ENCODE data around the gene UBXN11.

Gene UBXN11

DNA sequence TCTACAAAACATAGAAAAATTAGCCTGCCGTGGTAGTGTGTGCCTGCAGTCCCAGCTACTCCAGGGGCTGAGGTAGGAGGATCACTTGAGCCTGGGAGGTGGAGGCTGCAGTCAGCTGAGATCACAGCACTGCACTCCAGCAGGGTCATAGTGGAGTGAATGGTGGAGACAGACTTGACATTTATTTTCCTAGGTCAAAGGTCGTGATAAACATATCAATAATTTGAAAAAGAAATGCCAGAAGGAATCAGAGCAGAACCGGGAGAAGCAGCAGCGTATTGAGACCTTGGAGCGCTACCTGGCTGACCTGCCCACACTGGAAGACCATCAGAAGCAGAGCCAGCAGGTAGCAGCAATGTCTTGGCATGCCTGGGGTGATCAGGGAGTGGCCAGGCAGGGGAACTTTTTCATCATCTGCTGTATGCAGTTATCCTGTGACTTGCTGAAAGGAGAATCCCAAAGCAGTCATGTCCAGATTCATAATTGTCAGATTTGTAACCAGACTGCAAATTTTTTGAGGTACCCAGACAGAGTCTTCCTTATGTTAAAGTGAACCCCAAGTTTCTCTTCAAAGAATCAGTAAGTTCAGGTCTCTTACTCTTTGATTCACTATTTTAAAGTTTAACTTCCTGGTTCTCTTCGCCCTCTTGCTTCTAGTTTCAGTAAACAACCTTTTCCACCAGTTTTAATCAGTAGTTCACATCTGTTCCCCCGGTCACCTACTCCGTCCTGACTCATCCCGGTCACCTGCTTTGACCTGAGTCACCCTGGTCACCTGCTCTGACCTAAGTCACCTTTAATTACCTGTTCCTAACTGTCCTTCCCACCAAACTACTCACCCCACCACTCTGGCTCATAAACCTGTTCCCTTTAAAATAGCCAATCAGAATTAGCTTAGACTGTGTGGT, 37.9 kb downstream of the UBXN11 start:
- no peak for DNase-seq (ENCODE audit: low spot score)

DNA sequence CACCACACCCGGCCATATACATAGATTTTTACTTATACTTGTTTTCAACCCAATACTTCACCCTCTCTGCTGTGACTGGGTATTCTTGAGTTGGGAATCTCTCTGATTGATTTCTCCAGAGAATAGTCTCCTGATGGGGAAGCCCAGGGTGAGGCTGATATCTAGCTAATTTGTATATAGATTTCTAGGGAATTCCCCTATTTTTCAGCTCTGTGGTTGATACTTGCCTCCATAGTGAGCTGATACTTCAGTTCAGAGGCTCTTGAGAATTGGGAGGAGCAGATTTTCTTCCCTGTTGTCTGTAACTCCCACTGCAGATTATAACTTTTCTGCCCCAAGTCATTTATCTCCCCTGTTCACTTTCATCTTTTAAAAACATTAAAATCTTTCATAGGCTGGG, 41.0 kb downstream of the UBXN11 start:
- DNase-seq (ENCODE audit: low spot score), result no peak

DNA sequence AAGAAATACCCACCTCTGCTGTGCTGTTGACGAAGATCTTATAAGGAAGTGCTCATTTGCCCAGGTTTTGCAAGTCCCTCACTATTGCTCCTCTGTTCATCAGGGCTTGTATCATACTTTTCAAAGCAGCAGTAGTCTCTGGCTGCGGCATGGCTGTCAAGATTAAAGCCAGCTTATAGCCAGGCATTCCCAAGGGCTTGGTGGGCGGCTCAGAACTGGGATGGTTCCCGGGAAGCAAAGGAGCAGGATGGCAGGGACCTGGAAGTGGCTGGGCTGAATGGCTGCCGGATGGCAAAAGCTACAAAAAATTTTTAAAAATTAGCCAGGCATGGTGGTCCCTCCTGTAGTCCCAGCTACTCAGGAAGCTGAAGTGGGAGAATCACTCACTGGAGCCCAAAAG, 43.2 kb downstream of the UBXN11 start:
- peak; percentile 84 for DNase-seq (ENCODE audit: low spot score)

DNA sequence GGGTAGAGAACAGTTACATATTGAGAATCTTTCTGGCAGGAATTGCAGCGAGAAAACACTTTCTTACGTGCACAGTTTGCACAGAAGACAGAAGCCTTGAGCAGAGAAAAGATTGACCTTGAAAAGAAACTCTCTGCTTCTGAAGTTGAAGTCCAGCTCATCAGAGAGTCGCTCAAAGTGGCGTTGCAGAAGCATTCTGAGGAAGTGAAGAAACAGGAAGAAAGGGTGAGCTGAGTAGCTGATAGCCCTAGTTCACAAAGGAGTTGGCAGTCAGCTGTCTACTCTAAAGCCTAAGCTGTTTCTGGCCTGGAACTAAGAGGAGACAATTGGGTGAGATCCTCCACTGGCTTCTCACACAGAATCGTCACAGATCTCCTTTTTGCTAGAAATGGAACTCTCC, 46.9 kb downstream of the UBXN11 start:
- no peak for DNase-seq (ENCODE audit: low spot score)

DNA sequence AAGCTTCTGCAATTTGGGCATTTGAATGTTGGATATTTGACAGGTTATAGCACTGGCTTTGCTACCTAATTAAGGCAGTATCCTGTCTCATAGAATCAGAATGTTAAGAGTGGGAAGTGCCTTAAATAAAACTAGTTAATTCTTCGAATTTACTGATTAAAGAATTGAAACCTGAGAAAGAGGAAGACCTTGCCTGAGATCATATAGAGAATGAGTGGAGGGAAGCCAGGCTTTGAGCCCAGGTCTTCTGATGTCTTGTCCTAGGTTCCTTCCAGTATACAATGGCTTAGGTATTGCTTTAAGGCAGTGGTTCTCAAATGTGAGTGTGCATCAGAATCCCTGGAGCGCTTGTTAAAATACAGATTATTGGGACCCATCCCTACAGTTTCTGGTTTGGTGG, 47.4 kb downstream of the UBXN11 start:
- DNase-seq (ENCODE audit: low spot score), result no peak

DNA sequence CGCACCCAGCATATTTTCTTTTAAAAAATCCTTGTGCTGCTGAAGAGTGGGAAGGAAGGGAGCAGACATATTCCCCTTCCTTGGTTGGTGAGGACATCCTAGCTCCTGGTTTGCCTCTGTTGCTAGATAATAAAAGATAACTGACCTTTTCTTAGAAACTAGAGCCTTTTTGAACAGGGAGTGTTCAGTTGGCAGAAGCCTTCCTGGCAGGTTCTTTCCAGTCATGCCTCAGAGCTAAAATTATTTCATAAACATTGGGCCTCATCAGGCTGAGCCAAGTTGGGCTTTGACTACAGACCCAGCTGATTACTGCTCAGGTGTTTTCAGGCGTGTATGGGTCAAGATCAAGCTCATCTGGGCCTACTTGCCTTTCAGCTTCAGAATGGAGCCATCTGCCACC, 49.2 kb downstream of the UBXN11 start:
- no peak for DNase-seq (ENCODE audit: low spot score)

DNA sequence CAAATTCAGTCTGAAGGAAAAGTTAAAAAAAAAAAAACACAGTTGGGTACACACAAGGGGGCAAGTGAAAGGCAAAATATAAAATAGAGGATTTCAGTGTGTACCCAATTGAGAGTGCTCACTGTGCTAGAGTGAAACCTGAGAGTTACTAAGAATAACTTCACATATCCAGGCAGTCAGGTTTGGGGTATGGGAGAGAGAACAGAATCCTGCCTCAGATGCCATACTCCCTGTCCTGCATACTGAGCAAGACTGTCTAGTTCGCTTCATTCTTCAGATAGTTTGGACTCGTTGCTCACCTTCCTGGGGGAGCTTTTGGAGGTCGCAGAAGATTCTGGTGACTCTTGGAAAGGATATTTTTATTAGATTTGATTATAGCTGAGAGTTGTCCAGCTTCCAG, 52.0 kb downstream of the UBXN11 start:
- no peak for DNase-seq (ENCODE audit: low spot score)

DNA sequence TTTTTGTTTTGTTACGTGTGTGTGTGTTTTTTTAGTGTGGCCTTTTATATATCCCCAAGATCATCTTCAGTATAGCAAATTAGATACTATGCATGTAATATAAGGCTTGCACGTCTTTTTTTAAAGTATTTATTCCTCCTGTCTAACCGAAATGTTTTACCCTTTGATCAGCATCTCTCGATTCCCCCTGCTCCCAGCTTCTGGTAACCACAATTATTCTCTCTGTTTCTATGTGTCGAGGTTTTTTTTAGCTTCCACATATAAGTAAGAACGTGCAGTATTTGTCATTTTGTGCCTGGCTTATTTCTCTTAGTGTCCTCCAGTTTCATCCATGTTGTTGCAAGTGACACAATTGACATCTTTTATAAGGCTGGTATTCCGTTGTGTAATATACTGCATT, 53.7 kb downstream of the UBXN11 start:
- no peak for DNase-seq (ENCODE audit: low spot score)

DNA sequence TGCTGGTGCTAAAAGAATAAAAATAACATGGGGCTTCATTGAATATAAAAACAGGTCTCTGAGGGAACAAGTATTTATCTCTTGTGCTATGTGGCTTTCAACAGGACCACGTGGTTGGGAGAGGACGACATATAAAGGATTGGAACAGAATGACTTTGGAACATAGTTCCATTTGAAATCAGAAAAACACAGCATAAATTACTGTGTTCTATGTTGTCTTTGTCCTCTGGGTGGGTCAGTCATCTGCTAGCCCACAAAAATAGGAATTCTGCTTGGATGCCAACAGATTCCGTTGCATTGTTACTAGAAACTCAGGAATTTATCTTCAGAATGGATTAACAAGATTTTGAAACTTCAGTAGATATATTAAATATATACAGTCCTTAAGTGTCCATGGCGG, 66.5 kb downstream of the UBXN11 start:
- DNase-seq (ENCODE audit: low spot score), result no peak

DNA sequence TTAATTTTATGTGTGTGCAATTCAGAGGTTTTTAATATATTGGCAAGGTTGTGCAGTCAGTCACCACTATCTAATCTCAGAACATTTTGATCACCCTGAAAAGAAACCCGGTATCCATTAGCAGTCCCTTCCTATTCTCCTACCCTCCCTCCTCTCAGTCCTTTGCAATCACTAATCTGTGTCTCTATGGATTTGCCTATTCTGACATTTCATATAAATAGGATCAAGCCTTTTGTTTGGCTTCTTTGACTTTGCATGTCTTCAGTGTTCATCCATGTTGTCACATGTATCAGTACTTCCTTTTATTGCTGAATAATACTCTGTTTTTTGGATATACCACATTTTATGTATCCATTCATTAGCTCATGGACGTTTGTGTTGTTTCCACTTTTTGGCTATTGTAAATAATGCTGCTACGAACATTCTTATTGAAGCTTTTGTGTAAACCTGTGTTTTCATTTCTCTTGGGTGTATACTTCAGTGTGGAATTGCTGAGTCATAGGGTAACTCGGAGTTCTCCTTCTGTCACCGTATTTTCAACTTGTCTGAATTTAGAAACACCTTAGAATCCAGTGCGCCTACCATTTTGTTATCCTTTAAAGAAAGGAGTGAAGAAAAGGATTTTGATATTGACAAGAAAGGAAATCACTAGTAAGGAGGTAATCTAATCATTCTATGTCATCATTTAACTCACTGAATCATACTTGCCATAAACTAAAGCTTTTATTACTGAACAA, 69.0 kb downstream of the UBXN11 start:
- DNase-seq (ENCODE audit: low spot score), result no peak

DNA sequence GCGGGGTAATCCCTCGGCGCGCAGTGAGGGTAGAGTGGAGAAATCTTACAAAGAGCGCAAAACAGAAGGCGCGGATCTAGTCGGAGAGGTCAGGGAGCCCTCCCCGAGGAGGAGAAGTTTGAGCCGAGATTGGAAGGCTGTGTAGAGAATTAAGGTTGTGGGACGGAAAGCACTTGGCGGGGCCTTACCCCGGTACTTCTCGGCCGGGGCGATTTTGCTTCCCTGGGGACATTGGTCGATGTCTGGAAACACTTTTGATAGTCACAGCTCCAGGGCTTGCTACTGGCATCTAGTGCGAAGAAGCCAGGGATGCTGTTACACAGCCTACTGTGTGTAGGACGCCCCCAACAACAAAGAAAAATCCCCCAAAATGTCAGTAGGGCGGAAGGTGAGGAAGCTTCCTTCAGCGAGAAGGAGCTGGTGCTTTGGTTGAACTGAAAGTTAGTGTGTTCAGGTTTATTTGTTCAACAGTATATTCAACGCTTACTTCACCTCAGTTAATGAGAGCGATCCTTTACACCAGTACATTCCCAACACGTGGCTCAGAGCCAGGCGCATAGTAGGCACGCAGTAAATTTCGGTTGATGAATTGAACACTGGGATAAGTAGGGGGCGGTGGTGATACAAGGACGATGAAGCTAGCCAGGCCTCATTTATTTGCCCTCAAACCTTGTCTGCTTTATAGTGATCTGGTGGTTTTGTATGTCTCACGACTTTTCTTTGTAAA, 71.6 kb downstream of the UBXN11 start:
- DNase-seq (ENCODE audit: low spot score), result no peak

DNA sequence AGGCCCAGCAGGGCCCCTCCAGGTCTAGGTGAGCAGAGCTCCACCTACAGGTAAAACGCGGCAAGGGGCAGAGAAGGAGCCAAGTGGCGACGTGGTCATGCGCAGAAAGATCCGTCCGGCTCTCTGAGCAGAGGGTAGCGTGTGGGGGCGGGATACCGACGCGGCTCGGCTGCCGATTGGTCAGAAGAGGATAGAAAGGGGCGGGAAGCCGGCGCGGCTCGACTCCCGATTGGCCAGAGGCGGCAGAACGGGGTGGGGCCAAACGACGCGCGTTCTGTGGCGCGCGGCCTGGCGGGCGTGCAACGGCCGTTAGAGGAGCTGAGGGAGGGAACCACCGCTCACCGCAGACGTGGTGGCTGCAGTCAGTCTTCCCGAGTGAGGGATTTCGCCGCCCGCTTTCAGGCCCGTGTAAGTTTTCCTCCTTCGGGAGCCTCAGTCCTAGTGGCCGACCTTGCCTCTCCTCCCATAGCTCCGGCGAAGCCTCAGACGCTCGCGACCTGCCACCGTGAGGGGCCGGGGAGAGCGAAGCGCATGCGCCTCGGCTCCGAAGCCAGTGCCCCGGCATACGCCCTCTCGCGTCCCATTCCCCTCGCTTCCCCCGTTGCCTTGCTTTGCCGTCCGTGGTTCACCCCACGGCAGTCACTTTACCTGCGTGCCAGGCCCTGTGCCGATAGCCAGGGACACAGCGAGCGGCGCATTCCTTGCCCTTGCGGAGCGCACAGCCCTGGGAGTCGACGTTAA, 72.4 kb downstream of the UBXN11 start, which contains the start of gene CEP85:
TSS of gene CEP85 (plus strand) at position 298 of the 741 bp plus-strand sequence. CDS start 5,584 bp downstream, outside the sequence.
- peak; percentile 98 for DNase-seq (ENCODE audit: low spot score)
